OCI-LY1 (cell line): Measurements from ENCODE around the gene MAP2K1.
"Not testable (repeated sequence)": the region's sequence is repeated elsewhere in the genome, so short reads cannot be mapped to it uniquely, and the experiment has no call there.

Experiments
- H2AFZ ChIP-seq: fragments of 200-600 bp; sonication (generic), shearing (Covaris generic); 2 replicates; pipeline ENCODE4 v1.6.0; 2014; ENCODE audit warnings: antibody characterized with exemption, mild to moderate bottlenecking, low read length
- H3F3A ChIP-seq: fragments of 200-600 bp; sonication (generic), shearing (Covaris generic); 2 replicates; pipeline ENCODE4 v1.6.0; 2014; ENCODE audit warnings: mild to moderate bottlenecking, antibody characterized with exemption, low read length, moderate library complexity; ENCODE audit not compliant: insufficient read depth
- H3K27ac ChIP-seq: fragments of 200-600 bp; sonication (generic); 2 replicates; pipeline ENCODE4 v1.5.1; 2014; ENCODE audit warnings: low read length, mixed run types, mild to moderate bottlenecking, low read depth; ENCODE audit not compliant: poor library complexity, severe bottlenecking
- H3K27me3 ChIP-seq: fragments of 200-600 bp; sonication (generic); 2 replicates; pipeline ENCODE4 v1.6.0; 2014; ENCODE audit warnings: antibody characterized with exemption, mild to moderate bottlenecking, low read length, moderate library complexity; ENCODE audit not compliant: insufficient read depth
- H3K36me3 ChIP-seq: fragments of 200-600 bp; sonication (generic); 2 replicates; pipeline ENCODE4 v1.6.1; 2014; ENCODE audit warnings: mild to moderate bottlenecking, antibody characterized with exemption, low read length, moderate library complexity, mixed read lengths; ENCODE audit not compliant: insufficient read depth
- H3K4me1 ChIP-seq: fragments of 200-600 bp; sonication (generic); 2 replicates; pipeline ENCODE4 v1.5.1; 2014; ENCODE audit warnings: mild to moderate bottlenecking, low read length, moderate library complexity; ENCODE audit not compliant: insufficient read depth, severe bottlenecking
- H3K4me2 ChIP-seq: fragments of 200-600 bp; sonication (generic), shearing (Covaris generic); 2 replicates; pipeline ENCODE4 v1.6.1; 2014; ENCODE audit warnings: low read length
- H3K4me3 ChIP-seq: fragments of 200-600 bp; sonication (generic); 2 replicates; pipeline ENCODE4 v1.5.1; 2014; ENCODE audit warnings: low read length, low read depth, mild to moderate bottlenecking, mixed read lengths; ENCODE audit not compliant: poor library complexity, severe bottlenecking
- H3K79me2 ChIP-seq: fragments of 200-600 bp; shearing (Covaris generic); 2 replicates; pipeline ENCODE4 v1.6.1; 2016; ENCODE audit warnings: mixed run types, low read length, mixed read lengths; ENCODE audit not compliant: insufficient read depth
- H3K9ac ChIP-seq: fragments of 200-600 bp; sonication (generic), shearing (Covaris generic); 2 replicates; pipeline ENCODE4 v1.6.1; 2014; ENCODE audit warnings: mild to moderate bottlenecking, low read length, mixed read lengths
- H3K9me2 ChIP-seq: fragments of 200-600 bp; sonication (generic), shearing (Covaris generic); 2 replicates; pipeline ENCODE4 v1.6.1; 2014; ENCODE audit warnings: low read depth, mild to moderate bottlenecking, low read length, mixed read lengths
- H3K9me3 ChIP-seq: fragments of 200-600 bp; shearing (Covaris generic); 2 replicates; pipeline ENCODE4 v1.6.1; 2014; ENCODE audit warnings: low read length, mixed read lengths
- H4K20me1 ChIP-seq: fragments of 200-600 bp; sonication (generic), shearing (Covaris generic); 2 replicates; pipeline ENCODE4 v1.6.0; 2016; ENCODE audit warnings: mild to moderate bottlenecking, low read length; ENCODE audit not compliant: insufficient read depth
- CTCF ChIP-seq: fragments of 200-600 bp; sonication (generic), shearing (Covaris generic); IDR thresholded peaks from 2 replicates; pipeline ENCODE4 v1.5.1; 2017; ENCODE audit warnings: mild to moderate bottlenecking, antibody characterized with exemption, low read length, moderate library complexity, mixed read lengths
- EZH2 ChIP-seq: fragments of 200-600 bp; sonication (generic), shearing (Covaris generic); IDR thresholded peaks from 2 replicates; pipeline ENCODE4 v1.8.0; 2017; ENCODE audit warnings: borderline replicate concordance, mixed run types, mild to moderate bottlenecking, antibody characterized with exemption, low read length, moderate library complexity, mixed read lengths

The MAP2K1 gene

DNA sequence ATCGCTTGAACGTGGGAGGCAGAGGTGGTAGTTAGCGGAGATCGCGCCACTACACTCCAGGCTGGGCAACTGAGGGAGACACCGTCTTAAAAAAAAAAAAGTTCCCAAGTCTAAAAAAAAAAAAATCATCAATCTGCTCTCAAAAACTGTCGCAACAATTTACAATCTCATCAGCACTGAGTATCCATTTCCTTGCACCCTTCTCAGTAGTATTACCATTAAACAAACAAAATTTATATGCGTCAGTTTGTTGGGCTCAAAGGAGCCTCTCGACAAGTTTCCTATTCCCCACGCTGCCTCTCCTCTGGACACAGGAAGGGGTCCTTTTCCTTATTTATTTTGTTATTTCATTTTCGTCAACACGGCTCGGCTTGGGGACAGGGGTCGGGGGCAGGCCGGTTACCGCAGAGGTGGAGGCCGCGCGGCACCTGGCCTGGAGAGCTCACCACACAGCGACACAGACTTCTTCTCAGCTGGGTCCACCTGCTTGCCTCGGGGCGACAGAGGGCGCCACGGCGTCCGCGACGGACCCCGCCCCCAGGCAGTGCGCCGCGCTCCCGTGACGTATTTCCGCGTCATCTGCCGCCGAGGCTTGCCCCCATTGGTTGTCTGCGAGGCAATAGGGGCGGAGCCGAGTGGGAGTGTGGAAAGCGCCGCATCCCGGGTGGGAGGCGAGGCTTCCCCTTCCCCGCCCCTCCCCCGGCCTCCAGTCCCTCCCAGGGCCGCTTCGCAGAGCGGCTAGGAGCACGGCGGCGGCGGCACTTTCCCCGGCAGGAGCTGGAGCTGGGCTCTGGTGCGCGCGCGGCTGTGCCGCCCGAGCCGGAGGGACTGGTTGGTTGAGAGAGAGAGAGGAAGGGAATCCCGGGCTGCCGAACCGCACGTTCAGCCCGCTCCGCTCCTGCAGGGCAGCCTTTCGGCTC is at the start of gene MAP2K1:
Gene MAP2K1 (plus strand): TSS at position 709 of the 920 bp plus-strand sequence. CDS start 436 bp downstream, outside the sequence.
- TF ChIP-seq EZH2 = no peak
- peak; percentile 79 for TF ChIP-seq CTCF
- H3K36me3 ChIP-seq = peaks cover 4% of the 10 kb centered on the region; the same call in 1 of the 2 replicates
- no peaks in the 10 kb centered on the region for H3K27me3 ChIP-seq
- no peaks in the 10 kb centered on the region for H3K9me2 ChIP-seq
- H3K27ac ChIP-seq = peak within 1 kb of the TSS; percentile 84
- H4K20me1 ChIP-seq = no peaks in the 10 kb centered on the region
- no peaks in the 10 kb centered on the region for H3F3A ChIP-seq
- H2AFZ ChIP-seq = no peak within 1 kb of the TSS
- H3K9ac ChIP-seq = peak within 1 kb of the TSS; percentile 75
- peak within 1 kb of the TSS; percentile 81 for H3K4me3 ChIP-seq
- peaks cover 40% of the 10 kb centered on the region for H3K79me2 ChIP-seq
- peak within 1 kb of the TSS; percentile 93 for H3K4me2 ChIP-seq
- no peaks in the 10 kb centered on the region for H3K9me3 ChIP-seq
- peaks cover 52% of the 10 kb centered on the region for H3K4me1 ChIP-seq

DNA sequence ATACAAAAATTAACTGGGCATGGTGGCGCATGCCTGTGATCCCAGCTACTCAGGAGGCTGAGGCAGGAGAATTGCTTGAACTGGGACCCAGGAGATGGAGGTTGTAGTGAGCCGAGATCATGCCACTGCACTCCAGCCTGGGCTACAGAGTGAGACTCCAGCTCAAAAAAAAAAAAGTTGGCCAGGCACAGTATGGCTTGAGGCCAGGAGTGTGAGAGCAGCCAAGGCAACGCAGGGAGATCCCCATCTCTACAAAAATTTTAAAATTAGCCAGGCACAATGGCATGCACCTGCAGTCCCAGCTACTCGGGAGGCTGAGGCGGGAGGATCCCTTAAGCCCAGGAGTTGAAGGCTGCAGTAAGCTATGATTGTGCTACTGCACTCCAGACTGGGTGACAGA is 38.2 kb upstream of the MAP2K1 start:
- H3K9me3 ChIP-seq, H3K79me2 ChIP-seq, H3K27ac ChIP-seq, H3F3A ChIP-seq, H3K9ac ChIP-seq, H3K27me3 ChIP-seq, H3K4me1 ChIP-seq, H3K4me3 ChIP-seq, H4K20me1 ChIP-seq, H3K4me2 ChIP-seq, H2AFZ ChIP-seq, H3K9me2 ChIP-seq: not testable (repeated sequence)
- H3K36me3 ChIP-seq = peaks cover 80% of the 10 kb centered on the region

DNA sequence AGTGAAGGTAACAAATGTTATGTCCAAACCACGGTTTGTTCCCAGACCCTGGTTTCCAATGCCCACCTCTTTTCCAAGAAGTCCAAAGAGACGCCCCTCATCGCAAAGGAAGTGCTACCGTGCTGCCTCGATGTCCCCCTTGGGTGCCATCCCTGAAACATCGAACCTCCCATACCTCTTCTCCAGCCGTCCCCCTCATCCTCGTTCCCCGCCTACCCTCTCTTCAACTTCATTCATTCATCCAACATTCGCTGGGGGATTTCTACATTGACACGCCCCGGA is 30.7 kb upstream of the MAP2K1 start:
- H3F3A ChIP-seq = no peaks in the 10 kb centered on the region
- H3K4me3 ChIP-seq = peak overlapping the region; percentile 76
- H4K20me1 ChIP-seq = no peaks in the 10 kb centered on the region
- peaks cover 33% of the 10 kb centered on the region for H3K4me1 ChIP-seq
- no peak overlapping the region for H2AFZ ChIP-seq
- peaks cover 24% of the 10 kb centered on the region for H3K36me3 ChIP-seq
- H3K9ac ChIP-seq = peak overlapping the region; percentile 93
- TF ChIP-seq CTCF (no peak), EZH2 (no peak)
- H3K27ac ChIP-seq = peak overlapping the region; percentile 62
- H3K4me2 ChIP-seq = peak overlapping the region; percentile 80
- H3K9me3 ChIP-seq = no peaks in the 10 kb centered on the region
- H3K27me3 ChIP-seq = no peaks in the 10 kb centered on the region
- no peaks in the 10 kb centered on the region for H3K9me2 ChIP-seq
- peaks cover 20% of the 10 kb centered on the region for H3K79me2 ChIP-seq
